ENCODE measurements around the gene BTG1. TPM values are rescaled to one million over a fixed set of nuclear protein-coding genes. Genes with fewer than 3 reads are reported as not detected.
"Not testable (repeated sequence)": the region's sequence is repeated elsewhere in the genome, so short reads cannot be mapped to it uniquely, and the experiment has no call there.

The BTG1 gene
- total RNA-seq, 4 donors from 2014 or later: 57.8 to 101 (median 75.6) TPM

DNA sequence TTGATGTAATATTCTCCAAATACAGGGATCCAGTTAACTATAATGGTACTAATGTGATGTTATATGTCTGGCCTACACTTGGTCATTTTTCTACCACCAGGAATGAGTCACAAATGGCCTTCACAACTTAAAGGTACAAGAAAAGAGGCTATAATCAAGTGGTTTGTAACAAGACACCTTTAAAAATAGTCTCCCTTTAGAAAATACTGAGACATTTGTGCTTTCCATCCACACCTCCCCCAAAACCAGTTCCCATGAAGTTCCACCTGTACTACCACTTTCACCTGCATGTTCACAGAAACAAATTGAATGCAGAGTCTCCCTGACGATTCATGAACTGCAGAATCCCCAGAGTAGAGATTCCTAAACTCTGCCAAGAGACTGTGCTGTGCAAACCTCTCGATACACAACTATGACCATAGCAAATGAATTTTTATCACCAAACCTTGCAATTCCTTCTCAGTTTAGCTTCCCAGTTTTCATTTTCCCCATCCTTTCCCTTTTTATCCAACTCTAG, 6.0 kb downstream of the BTG1 start:
- ATAC-seq (ENCODE audit: low FRiP score): no peak
- DNase-seq (ENCODE audit: low spot score): no peak
- TF ChIP-seq, protein P1, sequence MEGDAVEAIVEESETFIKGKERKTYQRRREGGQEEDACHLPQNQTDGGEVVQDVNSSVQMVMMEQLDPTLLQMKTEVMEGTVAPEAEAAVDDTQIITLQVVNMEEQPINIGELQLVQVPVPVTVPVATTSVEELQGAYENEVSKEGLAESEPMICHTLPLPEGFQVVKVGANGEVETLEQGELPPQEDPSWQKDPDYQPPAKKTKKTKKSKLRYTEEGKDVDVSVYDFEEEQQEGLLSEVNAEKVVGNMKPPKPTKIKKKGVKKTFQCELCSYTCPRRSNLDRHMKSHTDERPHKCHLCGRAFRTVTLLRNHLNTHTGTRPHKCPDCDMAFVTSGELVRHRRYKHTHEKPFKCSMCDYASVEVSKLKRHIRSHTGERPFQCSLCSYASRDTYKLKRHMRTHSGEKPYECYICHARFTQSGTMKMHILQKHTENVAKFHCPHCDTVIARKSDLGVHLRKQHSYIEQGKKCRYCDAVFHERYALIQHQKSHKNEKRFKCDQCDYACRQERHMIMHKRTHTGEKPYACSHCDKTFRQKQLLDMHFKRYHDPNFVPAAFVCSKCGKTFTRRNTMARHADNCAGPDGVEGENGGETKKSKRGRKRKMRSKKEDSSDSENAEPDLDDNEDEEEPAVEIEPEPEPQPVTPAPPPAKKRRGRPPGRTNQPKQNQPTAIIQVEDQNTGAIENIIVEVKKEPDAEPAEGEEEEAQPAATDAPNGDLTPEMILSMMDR (IDR thresholded peaks at IDR 0.05): no peak

DNA sequence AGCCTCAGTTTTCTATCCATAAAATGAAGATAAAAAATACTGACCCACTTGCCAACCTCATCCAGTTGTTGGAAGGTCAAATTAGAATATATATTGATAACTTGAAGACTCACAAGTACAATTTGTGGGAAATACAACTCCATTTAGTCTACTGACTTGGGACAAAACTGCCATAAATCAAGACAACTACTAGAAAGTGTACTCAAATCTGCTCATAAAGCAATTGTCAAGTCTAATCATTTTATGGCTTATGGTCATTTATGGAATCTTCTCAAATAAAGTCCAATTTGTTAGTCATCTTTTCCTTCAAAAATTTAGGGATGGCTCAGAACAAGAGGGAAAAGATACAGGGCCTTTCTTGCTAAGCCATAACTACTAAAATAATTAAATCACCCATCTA, 7.0 kb downstream of the BTG1 start:
- DNase-seq (ENCODE audit: low spot score) (no peak), ATAC-seq (ENCODE audit: low FRiP score) (no peak)
- TF ChIP-seq, protein P1 (IDR thresholded peaks at IDR 0.05): no peak

DNA sequence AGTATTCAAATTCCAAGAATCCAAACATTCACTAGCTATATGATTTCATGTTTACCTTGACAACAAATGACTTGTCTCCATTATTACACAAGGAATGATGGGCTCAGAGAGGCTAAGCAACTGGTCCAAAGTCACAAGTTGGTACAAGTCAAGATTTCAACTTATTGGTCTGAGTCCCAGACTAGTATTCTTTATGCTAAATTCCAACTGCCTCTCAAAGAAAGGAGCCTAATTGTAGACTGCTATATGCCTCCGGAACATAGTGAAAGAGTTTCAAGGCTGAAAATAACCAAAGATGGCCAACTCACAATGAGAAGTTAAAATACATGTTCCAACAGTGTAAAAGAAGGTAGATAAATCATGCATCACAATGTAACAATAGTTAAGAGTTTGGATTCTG, 7.5 kb downstream of the BTG1 start:
- TF ChIP-seq, protein P1 (IDR thresholded peaks at IDR 0.05): no peak
- DNase-seq (ENCODE audit: low spot score) (no peak), ATAC-seq (ENCODE audit: low FRiP score) (no peak)

DNA sequence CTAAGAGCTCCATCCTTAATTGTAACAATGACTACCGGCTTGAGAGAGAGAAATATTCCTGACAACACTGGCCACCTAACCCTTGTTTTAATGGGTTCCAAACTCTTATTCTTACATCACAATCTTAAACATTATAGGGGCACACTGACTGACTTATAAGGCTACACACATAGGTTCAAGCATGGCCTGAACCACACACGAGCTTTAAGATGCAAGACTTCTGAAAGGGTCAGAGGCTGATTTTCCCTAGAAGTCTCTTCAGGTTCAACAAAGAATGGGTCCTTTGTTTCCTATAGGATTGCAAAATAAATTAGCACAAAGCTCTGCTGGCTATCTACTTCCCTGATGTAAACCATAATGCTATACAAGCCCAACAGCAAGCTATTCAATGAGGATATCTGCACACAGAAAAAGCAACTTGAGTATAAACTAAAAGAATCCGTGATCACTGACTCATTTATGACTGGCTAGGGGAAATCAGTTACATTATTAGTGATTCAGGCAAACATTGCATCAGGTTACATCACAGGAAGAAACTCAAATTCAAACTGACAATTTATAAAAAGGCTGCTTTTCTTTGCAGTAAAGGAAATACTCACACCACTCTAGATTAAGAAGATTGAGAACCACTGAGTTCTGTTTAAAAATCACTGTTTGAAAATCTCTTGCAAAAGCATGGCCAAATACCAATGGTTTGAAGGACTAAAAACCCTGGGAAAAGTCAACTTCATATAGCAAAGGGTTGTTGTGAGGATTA, 8.5 kb downstream of the BTG1 start:
- ATAC-seq (ENCODE audit: low FRiP score): peak; percentile 45
- no peak for DNase-seq (ENCODE audit: low spot score)
- TF ChIP-seq, protein P1 (IDR thresholded peaks at IDR 0.05): no peak

DNA sequence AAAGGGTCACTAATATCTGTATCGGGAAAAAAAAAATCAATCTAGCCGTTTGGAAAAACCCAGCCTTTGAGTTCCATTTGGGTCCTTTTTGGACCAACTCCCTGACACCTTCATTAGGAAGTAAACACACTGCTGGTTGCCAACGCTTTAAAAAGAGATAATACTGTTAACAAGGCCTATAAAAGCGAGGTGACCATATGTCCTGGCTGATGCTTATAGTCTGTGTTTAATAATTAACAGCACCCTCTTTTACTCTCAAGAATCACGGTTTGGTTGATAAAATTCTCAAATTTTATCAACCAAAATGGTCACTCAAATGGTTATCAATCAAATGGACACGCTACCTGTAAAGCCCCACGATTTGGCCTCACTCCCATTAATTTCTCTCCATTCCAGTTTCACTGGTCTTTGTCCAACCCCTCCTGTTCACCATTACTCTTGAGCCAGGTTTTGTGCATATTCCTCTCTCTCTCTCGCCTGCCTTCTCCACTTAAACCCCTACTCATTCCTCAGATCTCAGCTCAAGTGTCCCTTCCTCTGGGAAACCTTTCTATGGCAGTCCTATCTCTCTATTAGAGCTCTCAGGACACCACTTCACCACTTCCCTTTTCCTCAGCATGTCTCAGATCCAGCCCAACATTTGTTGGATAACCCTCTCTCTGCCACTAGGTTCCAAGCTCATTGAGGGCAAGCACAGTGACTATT, 9.5 kb downstream of the BTG1 start:
- TF ChIP-seq, protein P1 (IDR thresholded peaks at IDR 0.05): no peak
- DNase-seq (ENCODE audit: low spot score): no peak

DNA sequence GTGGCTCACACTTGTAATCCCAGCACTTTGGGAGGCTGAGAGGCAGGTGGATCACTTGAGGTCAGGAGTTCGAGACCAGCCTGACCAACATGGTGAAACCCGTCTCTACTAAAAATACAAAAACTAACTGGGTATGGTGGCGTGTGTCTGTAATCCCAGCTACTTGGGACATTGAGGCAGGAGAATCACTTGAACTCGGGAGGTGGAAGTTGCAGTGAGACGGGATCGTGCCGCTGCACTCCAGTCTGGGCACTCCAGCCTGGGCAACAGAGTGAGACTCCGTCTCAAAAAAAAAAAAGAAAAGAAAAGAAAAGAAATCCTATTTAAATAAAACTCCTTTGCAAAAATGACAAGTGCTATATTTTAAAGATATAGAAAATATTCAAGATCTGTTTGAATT, 10.1 kb downstream of the BTG1 start:
- ATAC-seq (ENCODE audit: low FRiP score); DNase-seq (ENCODE audit: low spot score): not testable (repeated sequence)

More for the DNA sequence above, 9.5 kb downstream of the BTG1 start:
- ATAC-seq (ENCODE audit: low FRiP score): no peak

DNA sequence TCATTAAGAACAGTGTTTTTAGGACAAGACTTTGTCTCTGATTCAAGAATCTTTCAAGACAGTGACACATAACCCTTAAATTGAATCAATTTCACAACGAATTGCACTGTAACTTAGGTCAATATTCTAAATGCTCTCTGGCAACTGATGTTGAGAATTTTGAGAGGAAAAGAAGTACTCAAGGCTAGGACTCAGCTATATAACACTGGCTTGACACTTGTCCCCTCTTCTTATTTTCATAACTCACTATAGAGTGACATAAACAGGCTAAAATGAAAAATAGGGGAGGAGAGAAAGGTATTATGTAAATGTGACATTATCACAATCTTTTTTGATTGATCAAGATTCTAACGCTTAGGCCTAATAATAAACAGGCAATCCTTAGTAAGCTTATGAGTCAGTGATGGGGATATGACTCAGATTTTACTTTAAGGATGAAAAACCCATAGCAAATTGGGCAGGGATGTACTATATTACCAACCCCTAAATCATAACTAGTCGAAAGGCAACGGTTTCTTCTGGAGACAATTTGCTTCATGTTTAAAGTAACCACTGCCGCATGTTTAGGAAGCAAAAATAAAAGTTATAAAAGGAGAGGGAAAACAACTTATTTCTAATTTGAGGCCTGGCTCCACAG, 10.9 kb downstream of the BTG1 start:
- TF ChIP-seq, protein P1 (IDR thresholded peaks at IDR 0.05): no peak
- ATAC-seq (ENCODE audit: low FRiP score) (peak; percentile 73), DNase-seq (ENCODE audit: low spot score) (no peak)
